GM21526 (cell line): Measurements from ENCODE around the gene KIF17.

ENCODE experiments used
- ATAC-seq: cut with Tn5 transposase; IDR thresholded peaks from one replicate; pipeline ENCODE4 v1.9.1; 2021; ENCODE audit warnings: moderate library complexity; ENCODE audit not compliant: unreplicated experiment, low FRiP score

The KIF17 gene

DNA sequence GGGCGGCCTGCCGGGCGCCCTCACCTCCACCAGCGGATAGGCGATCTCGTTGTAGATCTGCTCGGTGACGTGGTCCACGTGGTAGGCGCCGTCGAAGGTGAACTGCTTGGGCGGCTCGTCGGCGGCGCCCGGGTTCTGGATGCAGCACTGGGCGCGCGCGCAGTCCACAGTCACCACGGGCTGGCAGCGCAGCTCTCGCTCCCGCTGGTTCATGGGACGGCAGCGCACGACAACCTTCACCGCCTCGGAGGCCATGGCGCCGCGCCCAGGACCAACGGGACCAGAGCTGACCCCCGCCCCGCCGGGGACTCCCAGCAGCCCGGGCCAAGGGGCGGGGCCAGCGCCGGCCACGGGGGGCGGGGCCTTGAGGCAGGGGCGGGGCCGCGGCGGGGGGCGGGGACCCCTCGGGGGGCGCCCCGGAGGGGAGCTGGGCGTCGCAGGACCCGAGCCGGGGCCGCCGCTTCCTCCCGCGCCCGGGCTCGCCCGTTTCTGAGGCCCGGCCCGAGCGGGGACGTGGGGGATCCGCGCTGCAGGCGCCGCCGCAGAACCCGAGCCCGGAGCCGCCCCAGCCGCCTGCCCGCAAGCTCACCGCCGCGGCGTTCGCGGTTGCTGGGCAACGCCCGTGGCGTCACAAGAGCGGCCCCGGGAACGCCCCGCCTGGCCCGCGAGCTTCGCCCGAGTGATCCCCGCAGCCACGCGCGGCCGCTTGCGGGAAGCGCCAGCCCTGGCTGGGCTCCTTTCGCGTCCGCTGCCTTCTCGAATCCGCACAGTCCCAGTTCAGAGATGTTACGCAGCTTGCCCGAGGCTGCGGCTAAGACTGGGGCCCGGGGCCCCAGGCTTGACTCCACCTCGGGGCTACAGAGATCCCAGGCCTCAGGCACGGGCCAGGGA is at the start of gene KIF17:
Gene KIF17 (minus strand): TSS at position 556 of the 891 bp plus-strand sequence. CDS start 301 bp downstream, at position 255.
- ATAC-seq, result no peak

DNA sequence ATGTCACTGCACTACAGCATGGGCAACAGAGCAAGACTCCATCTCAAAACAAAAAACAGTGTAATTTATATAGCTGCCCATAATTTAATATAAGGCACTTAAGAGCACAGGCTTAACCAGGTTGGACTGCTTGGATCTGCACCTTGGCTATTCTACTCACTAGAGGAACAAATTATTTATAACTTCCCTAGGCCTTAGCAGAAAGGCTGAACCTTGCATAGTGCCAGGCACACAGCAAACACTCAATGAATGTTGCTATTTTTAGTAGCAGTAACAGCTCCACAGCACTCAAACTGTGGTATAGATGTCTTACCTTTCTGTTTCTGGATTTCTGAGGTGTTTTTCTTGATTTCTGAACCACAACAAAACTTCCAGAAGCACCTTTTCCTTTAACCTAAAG is 49.5 kb upstream of the KIF17 start:
- no peak for ATAC-seq

DNA sequence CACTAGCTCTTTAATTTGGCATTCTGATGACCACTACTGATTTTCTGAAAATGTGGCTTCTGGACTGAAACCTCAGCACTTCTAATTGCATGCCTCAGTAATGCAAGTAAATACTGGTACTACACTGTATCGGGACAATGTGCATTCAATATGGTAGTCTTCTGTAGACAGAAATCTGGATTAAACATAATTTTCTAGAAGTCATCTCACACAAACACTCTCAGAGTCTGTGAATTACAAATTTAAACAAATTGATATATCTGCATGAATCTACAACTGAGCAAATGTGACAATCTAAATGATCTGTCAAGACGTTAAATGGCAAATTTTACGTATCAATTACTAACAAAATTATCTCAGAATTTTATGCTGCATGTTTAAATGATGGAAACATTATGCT is 45.6 kb upstream of the KIF17 start:
- no peak for ATAC-seq

DNA sequence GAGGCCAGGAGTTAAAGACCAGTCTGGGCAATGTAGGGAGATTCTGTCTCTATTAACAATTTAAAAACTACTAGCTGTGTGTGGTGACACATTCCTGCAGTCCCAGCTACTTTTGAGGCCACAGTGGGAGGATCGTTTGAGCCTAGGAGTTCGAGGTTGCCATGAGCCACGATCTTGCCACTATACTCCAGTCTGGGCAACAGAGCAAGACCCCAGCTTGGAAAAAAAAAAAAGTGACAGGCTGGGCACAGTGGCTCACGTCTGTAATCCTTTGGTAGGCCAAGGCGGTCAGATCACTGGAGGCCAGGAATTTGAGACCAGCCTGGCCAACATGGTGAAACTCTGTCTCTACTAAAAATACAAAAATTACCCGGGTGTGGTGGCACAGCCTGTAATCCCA is 42.5 kb upstream of the KIF17 start:
- no peak for ATAC-seq

DNA sequence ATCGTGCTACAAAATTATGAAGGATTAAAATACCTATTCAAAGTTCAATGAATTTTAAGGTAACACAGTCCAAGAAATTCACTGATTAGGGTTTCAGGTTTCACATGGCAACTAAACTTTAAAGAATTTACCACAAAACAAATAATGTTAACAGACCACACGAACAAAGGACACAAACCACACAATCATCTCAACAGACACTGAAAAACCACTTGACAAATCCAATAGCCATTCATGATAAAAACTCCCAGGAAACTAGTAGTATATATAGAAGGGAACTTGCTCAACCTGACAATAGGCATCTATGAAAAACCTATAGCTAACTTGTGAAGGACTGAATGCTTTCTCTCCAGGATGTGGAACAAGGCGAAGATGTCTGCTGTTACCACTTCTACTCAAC is 35.8 kb upstream of the KIF17 start:
- no peak for ATAC-seq

DNA sequence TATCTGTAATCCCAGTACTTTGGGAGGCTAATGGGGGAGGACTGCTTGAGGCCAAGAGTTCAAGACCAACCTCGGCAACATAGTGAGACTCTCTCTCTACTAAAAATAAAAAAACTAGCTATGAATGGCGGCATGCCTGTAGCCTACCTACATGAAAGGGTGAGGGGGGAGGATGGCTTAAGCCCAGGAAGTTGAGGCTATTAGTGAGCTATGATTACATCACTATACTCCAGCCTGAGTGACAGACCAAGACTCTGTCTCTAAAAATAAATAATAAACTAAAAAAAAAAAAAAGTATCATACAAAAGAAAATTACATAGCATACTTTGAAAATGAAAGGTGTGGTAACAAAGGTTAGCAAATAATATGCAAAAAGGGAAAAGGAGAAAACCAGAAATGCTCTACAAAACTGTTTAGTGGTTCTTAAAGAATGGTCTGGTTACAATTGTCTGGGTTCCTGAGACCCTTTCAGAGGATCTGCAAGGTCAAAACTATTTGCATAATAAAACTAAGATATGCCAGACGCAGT is 33.7 kb upstream of the KIF17 start:
- no peak for ATAC-seq

DNA sequence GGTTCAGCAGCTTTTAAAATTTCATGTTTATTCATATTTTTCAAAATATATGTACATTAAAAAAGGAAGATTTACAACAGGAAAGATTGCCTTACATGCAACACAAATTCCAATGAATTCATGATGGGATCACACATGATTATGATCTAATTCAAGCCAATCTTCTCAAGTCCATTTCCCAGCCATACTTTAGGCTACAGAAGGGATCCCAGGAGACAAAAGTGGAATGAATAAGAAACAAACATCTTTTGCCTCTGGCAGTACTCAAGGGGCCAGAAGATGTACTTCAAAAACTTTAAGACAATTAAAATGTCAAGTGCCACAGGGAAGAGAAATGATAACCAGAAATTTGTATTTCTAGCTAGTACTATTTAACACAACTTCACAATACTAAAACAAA is 24.9 kb upstream of the KIF17 start:
- no peak for ATAC-seq

DNA sequence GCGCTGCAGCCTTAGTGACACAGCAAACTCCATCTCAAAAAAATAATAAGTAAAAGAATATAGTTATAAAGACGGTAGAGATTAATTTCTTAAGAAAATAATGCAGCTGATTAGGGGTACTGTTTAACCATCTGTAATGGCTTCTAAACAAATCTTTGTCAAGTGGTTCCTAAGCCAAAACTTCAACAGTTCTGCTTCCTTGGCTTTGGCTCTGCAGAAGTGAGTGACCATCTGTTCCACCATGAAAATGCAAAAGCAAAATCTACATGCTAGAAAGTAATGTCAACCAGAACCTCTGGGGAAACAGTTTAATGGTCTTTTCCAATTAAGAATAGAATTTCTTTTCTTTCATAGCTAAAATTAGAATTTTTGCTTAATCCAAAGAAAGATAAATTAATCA is 23.0 kb upstream of the KIF17 start:
- no peak for ATAC-seq

DNA sequence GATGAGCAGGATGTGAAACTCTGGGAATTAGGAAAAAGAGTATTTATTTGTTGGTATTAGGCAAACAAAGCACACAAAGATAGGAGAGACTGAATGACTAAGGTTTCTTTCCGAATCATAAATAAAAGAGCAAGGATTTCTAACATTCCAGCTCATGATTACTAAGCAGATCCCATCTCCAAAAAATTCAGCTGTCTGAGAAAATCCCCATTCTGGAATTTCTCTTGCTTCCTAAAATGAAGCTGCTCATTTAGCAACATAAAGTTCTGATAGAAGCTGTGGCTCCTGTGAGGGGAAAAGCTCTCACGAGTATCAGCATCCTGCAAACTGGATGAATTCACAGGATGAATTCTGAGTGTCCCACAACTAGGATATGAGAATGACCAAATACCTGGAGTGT is 21.4 kb upstream of the KIF17 start:
- ATAC-seq, result no peak

DNA sequence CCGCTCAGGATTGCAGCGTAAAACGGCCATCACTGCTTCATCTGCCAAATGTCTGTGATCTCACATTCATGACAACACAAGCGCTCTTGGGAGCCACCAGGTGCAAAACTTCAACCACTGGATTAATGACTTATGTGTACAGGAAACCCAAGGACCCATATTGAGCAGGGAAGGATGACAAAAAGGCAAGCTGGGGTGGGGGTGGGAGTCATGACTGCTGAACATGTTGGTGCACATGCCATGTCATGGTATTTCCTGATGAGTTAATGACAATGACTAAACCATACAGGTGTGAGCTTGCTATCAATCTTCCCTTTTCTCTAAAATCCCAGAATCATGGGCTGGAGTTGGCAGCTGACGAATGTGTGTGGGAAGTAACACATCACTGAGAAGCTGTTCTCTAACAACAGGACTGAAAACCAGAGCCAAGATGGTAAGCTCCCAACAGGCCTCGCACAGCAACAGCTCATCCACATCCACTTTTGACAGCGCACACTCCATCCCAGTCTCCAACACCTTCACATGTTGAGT is 17.8 kb upstream of the KIF17 start:
- no peak for ATAC-seq

DNA sequence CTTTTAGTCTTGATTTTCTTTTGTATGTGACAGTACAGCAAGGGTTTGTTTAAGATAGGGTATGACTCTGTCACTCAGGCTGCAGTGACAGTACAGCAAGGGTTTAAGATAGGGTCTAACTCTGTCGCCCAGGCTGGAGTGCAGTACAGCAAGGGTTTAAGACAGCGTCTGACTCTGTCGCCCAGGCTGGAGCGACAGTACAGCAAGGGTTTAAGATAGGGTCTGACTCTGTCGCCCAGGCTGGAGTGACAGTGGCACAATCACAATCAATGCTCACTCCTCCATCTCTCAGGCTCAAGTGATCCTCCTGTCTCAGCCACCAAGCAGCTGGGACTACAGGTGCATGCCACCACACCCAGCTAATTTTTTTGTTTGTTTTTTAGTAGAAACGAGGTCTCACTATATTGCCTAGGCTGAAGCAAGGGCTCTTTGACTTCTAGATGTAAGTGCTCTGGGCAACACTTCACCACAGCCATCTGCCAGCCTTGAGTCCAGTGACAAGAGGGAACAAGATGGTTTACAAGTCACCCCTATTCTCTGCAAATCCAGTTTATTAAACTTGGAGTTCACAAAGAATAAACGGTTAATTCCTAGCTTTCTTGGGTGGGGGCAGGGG is 15.7 kb upstream of the KIF17 start:
- no peak for ATAC-seq

DNA sequence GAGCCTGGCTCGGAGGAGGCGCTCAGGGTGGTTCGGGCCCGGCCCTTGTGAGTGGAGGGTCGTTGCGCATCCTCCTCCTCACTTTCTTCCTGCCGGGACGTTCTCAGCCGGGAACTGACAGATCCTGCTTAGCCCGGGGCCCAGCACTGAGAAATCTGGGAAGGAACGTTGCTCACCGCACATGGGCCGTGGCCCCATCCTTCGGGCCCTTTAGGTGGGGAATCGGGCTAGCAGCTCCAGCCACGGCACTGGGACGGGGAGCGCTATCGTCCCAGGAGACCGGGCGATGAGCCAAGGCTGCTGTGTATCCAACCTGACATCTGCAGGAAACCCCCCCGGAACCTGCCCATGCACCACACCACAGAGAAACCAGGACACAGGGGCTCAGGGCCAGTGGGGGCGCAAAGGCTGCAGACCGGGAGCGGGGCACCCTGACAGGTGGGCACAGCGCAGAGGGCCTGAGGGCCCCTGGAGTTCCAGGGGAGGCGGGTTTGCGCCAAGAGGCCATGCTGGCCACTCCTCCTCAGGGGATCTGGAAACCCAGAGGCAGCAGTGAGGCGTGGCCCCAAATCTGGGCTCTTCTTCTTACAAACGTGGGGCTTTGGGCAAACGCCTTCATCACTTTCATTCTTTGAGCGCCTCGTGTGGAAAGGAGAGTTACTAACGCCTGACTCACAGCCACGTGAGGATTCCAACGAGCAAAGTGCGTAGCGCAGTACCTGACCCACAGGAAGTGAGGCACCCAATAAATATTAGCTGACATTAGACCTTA is 15.0 kb upstream of the KIF17 start, which contains the start of gene SH2D5:
Gene SH2D5 (minus strand): TSS at position 116 of the 772 bp plus-strand sequence. CDS start 4,659 bp downstream, outside the sequence.
- no peak for ATAC-seq

DNA sequence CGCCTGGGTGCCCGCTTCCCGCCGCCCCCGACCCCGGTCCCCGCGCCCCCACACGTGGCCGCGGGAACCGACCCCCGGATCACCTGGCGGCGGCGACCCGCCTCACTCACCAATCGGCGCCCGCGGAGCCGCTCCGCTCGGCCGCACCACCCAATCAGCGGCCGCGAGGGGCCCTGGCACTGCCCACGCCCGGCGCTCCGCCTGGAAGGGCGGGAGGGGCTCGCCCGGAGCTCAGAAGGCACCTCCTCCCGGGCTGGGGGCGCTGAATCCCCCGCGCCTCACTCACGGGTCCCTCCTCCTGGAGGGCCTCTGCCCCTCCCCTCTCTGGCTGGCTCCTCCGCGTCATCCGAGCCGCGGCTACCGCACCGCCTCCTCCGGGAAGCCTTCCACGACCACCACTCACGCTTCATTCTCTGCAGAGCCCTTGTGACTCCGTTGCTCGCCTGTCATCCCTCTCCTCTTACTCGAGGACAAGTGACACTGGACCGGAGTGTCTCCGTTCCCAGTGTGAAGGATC is 14.3 kb upstream of the KIF17 start:
- ATAC-seq, result no peak

DNA sequence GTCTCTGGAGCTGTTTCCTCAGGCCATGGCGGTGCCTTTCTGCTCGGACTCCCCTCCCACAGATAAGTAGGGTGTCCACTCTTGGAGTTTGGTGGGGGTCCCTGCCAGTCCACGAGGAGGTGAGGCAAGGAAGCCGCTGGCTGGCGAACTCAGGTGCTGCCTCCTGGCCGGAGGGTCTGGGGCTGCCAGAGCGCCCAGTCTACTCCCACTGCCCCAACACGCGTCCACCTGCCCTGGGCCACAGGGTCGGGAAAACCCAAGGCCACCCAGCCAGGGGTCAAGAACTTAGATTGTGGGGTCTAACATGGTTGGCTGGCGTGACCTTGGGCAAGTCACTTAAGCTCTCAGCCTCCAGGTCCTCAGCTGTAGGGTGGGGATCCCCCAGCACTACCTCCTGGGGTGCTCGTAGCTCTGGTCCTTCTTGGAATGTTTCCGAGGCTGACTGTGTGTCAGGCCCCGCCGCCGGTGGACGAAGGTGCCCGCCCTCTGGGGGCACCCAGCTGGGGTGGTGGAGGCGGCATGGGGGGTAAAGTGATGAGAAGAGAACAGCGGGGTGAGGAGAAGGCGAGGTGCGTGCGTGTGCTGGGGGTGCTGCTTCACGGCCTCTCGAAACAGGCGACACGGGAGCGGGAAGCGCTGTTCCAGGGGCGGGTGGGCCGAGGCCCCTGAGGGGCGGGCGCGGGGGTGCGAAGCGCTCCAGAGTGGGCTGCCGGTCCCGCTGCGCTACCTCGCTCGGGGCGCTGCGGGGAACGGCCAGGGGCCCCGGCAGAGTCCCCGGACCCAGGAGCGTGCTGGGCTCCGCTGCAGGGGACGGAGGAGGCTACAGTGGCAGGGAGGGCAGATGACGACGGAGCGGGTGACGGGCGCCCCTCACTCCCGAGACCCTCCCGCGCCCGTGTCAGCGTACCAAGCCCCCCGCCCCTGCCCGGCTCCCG is 13.5 kb upstream of the KIF17 start:
- ATAC-seq, result no peak

DNA sequence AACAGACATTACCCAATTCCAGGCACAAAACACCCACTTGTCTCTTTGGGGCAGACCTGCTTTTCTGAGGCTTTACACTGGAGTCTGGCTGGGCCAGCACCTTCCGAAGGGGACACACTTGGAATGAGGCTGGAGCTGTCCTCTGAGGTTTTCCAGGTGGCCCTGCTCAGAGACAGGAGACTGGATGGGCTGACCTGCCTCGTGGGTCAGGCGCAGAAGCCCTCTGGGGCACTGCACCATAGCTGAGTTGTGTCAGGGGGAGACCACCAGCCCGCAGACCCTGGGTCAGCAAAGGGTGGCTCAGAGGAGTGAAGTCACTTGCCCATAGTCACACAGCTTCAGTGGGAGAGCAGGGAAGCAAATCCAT is 12.9 kb upstream of the KIF17 start:
- ATAC-seq, result no peak

DNA sequence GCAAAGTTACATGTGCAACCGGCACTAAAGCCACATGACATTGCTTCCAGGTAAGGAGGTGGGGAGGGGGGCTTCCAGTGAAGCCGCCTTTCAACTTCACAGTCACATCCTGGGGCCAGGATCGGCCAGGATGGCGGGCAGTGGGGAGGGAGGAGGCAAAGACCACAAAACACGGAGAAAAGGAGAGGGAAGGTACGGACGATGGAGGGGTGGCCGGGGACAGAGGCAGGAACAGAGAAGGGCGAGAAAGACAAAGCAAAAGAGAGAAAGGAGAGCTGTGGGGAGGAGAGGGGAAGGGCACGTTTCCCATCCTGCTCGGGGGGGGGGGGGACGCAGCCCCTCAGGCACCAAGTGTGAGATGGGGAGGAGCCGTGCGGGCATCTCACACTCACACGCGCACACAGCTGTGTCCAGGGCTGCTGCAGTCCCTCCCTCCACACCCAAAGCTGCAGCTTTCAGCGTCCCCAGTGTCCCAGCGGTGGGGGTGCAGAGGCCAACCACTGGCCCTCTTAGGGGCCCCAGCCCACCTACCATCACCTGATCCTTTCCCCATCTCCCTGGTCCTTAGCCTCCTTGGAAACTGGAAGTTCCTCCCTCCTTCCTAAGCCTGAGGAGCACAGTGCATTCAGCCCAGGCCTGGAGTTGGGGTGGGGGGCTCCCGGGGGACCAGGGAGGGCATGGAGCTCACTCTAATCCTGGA is 12.3 kb upstream of the KIF17 start:
- ATAC-seq, result no peak

DNA sequence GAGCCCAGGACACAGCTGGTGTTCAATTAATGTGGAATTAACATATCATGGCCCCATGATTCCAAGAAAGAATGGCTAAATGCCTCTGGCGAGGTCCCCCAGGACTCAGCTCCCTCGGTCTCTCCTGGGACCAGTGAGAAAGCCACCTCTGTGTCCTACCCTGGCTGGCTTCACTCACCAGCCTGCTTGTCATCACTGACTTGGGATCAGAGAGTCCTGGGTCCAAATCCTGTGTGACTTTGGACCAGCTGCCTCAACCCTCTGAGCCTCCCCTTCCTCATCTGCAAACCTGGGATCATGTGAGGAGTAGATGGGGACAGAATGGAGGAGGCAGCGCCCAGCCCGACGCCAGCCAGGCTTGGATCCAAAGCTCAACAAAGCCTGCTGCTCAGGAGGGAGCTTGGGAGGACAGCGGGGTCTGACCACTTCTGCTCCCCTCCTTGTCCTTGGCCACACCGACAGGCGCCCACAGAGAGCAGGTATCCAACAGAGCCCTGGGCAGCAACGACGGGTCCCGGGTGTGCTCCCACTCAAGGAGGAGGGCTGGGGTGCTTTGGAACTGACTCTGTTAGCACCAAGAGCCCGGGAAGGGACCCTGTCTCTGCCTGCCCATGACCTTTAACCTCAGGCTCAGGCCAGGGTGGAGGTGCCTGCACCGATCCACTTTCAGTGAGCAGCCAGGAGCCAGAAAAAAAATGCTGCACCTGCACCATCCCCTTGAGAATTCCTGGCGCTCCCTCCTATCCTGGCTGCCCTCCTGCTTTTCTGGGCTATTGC is 11.5 kb upstream of the KIF17 start:
- no peak for ATAC-seq
